ENCODE data around the gene ZIC4.

DNA sequence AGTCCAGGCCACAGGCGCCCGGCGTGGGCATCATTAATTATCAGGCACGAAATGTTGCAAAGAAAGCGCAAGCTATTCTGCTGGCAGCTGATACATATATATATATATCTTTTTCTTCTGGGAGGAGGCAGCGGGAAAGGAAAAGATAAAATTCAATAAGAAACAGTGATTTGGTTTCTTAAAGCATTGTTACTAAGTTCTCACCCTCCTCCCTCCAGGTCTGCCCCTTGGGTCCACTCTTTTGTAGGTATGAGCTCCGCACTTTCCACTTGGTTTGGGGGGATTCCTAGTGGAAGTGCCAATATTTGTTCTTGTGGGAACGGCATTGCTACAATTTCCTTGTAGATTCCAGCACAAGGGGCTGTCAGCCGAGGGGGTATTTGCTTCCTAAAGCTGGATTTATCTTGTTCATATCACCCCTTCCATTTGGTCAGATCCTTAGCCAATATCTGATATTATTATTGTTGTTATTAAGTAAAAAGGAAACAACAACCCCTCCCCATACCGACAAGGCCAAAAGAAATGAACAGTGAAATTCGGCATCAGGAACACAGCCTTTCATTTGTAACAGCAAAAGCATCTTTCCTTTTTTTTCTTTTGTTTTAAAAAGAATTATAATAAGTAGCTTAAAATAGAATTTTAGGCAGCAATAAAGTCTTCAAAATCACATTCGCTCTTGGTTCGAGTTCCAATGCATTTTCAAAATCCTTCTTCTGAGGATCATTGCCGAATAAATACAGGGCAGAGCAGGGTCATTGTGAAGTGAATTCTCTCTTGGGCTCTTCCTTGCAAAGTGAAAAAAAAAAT, 18.4 kb upstream of the ZIC4 start:
- TF ChIP-seq, protein P1, sequence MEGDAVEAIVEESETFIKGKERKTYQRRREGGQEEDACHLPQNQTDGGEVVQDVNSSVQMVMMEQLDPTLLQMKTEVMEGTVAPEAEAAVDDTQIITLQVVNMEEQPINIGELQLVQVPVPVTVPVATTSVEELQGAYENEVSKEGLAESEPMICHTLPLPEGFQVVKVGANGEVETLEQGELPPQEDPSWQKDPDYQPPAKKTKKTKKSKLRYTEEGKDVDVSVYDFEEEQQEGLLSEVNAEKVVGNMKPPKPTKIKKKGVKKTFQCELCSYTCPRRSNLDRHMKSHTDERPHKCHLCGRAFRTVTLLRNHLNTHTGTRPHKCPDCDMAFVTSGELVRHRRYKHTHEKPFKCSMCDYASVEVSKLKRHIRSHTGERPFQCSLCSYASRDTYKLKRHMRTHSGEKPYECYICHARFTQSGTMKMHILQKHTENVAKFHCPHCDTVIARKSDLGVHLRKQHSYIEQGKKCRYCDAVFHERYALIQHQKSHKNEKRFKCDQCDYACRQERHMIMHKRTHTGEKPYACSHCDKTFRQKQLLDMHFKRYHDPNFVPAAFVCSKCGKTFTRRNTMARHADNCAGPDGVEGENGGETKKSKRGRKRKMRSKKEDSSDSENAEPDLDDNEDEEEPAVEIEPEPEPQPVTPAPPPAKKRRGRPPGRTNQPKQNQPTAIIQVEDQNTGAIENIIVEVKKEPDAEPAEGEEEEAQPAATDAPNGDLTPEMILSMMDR (conservative IDR thresholded peaks at IDR 0.05 in 1 of 2, IDR thresholded peaks at IDR 0.05 in 1 of 2; ENCODE audit: low read depth in 1 of 2, low read length in 2 of 2): no peak
- no peak for TF ChIP-seq EZH2 (IDR thresholded peaks at IDR 0.05; ENCODE audit: low read length, missing control alignments)
